HepG2 (cell line): ENCODE results near the gene CBR4. TPM values are rescaled to one million over a fixed set of nuclear protein-coding genes. Genes with fewer than 3 reads are reported as not detected.

Experiments used
- ATAC-seq: fragments of 200-7000 bp; cut with Tn5 transposase; 3 replicates; pipeline ENCODE4 v1.9.1; 2020; ENCODE audit warnings: mild to moderate bottlenecking, moderate library complexity
- BruUV-seq: library from RNA; stranded (reverse); fragments of 400-500 nt; replicated peaks from 2 replicates; lab custom pipeline; 2021; lab: Mats Ljungman, UMichigan
- CTCF ChIA-PET: fragments of 300-600 bp; formaldehyde crosslinking; extraction: SDS; loops from one replicate; lab custom pipeline; 2021; ENCODE audit warnings: low total read pairs, inconsistent platforms, low intra/inter-chr PET ratio; lab: Yijun Ruan, JAX
- POLR2A ChIA-PET: fragments of 350-600 bp; sonication (Branson Sonifier 250); formaldehyde crosslinking; loops from one replicate; lab custom pipeline; 2020; ENCODE audit warnings: antibody characterized with exemption, inconsistent platforms; lab: Yijun Ruan, JAX
- DNase-seq: peaks from one replicate; pipeline ENCODE4 v3.0.0-alpha.2; 2015; ENCODE audit warnings: low spot score
- FAIRE-seq: peaks from 3 replicates; lab custom pipeline; 2011; peaks lifted over from hg19 to GRCh38; lab: Jason Lieb, UNC
- H2AFZ ChIP-seq: one replicate; pipeline ENCODE4 v1.6.1; 2011; ENCODE audit warnings: low read length, inconsistent platforms
- H3K27ac ChIP-seq: fragments of 300-600 bp; 3 replicates; pipeline ENCODE4 v1.8.0; 2011; ENCODE audit warnings: mixed run types, mild to moderate bottlenecking, mixed read lengths, low read length, inconsistent platforms; ENCODE audit not compliant: insufficient read depth; ENCODE audit errors: extremely low read length
- H3K27me3 ChIP-seq, 2 experiments: fragments of 200-600 bp in 1 of 2; 2 replicates in 1 of 2; 3 replicates in 1 of 2; pipeline versions ENCODE4 v1.6.0 to v1.8.0; 2011; ENCODE audit warnings: low read length in 2 of 2, mild to moderate bottlenecking in 2 of 2, moderate library complexity in 2 of 2, inconsistent platforms in 1 of 2; ENCODE audit not compliant: insufficient read depth in 2 of 2, control insufficient read depth in 1 of 2
- H3K36me3 ChIP-seq, 2 experiments: fragments of 200-600 bp in 1 of 2; replicated peaks in 1 of 2; 2 replicates in 1 of 2; 3 replicates in 1 of 2; pipeline versions ENCODE4 v1.5.1 to v1.8.0; 2011; ENCODE audit warnings: low read length in 2 of 2, inconsistent platforms in 1 of 2; ENCODE audit not compliant: insufficient read depth in 2 of 2, control insufficient read depth in 1 of 2
- H3K4me1 ChIP-seq: 2 replicates; pipeline ENCODE4 v1.5.1; 2012; ENCODE audit warnings: low read length, inconsistent platforms; ENCODE audit not compliant: insufficient read depth
- H3K4me2 ChIP-seq: 2 replicates; pipeline ENCODE4 v1.6.0; 2011; ENCODE audit warnings: low read depth, low read length, inconsistent platforms
- H3K4me3 ChIP-seq, 3 experiments: fragments of 200-600 bp in 1 of 3; sonication (generic), shearing (Covaris generic) in 1 of 3; replicated peaks in 1 of 3; 2 replicates each; pipeline ENCODE4 v1.5.1; 2011 to 2016; ENCODE audit warnings: low read length in 3 of 3, inconsistent platforms in 2 of 3, low read depth in 2 of 3, mild to moderate bottlenecking in 2 of 3, control low read depth in 1 of 3, mixed read lengths in 1 of 3; ENCODE audit not compliant: insufficient read depth in 1 of 3
- H3K79me2 ChIP-seq: one replicate; pipeline ENCODE4 v1.6.1; 2011; ENCODE audit warnings: low read length, inconsistent platforms; ENCODE audit not compliant: insufficient read depth
- H3K9ac ChIP-seq: 2 replicates; pipeline ENCODE4 v1.6.0; 2011; ENCODE audit warnings: mild to moderate bottlenecking, low read depth, low read length, inconsistent platforms; ENCODE audit not compliant: insufficient read depth
- H3K9me3 ChIP-seq: 2 replicates; pipeline ENCODE4 v1.5.1; 2012; ENCODE audit warnings: mild to moderate bottlenecking, low read length
- H4K20me1 ChIP-seq: 2 replicates; pipeline ENCODE4 v1.6.0; 2011; ENCODE audit warnings: inconsistent platforms, mild to moderate bottlenecking, low read length, moderate library complexity; ENCODE audit not compliant: insufficient read depth
- GFI1 ChIP-seq: sonication (generic); formaldehyde crosslinking; IDR thresholded peaks from 2 replicates; pipeline ENCODE4 v1.5.0; 2020; ENCODE audit warnings: missing genetic modification reagents, mild to moderate bottlenecking, borderline replicate concordance
- IRF2 ChIP-seq: IDR thresholded peaks from 2 replicates; pipeline ENCODE4 v1.6.1; 2018; ENCODE audit warnings: missing genetic modification reagents, missing compliant biosample characterization
- KLF12 ChIP-seq: sonication (generic); formaldehyde crosslinking; IDR thresholded peaks from 2 replicates; pipeline ENCODE4 v1.4.0; 2020; ENCODE audit warnings: missing genetic modification reagents, borderline replicate concordance
- PAF1 ChIP-seq: IDR thresholded peaks from 2 replicates; pipeline ENCODE4 v1.6.1; 2016; ENCODE audit warnings: missing genetic modification reagents, missing compliant biosample characterization
- RAD51 ChIP-seq: fragments of 450-650 bp; IDR thresholded peaks from 2 replicates; pipeline ENCODE4 v1.6.1; 2016; ENCODE audit warnings: borderline replicate concordance
- RARA ChIP-seq: IDR thresholded peaks from 2 replicates; pipeline ENCODE4 v1.6.1; 2016; ENCODE audit warnings: missing genetic modification reagents, missing compliant biosample characterization
- TBX2 ChIP-seq: sonication (generic); formaldehyde crosslinking; IDR thresholded peaks from 2 replicates; pipeline ENCODE4 v1.5.0; 2020; ENCODE audit warnings: missing genetic modification reagents, mild to moderate bottlenecking, borderline replicate concordance
- ZBTB20 ChIP-seq: sonication (generic); formaldehyde crosslinking; IDR thresholded peaks from 2 replicates; pipeline ENCODE4 v1.8.1; 2023; ENCODE audit warnings: missing genetic modification reagents, low read depth, mild to moderate bottlenecking, borderline replicate concordance
- ZBTB7B ChIP-seq: sonication (generic); formaldehyde crosslinking; IDR thresholded peaks from 2 replicates; pipeline ENCODE4 v1.4.0; 2020; ENCODE audit warnings: missing genetic modification reagents
- ZNF674 ChIP-seq: sonication (generic); formaldehyde crosslinking; IDR thresholded peaks from 2 replicates; pipeline ENCODE4 v1.5.0; 2020; ENCODE audit warnings: low read depth, mild to moderate bottlenecking, missing genetic modification reagents
- ZNF7 ChIP-seq: IDR thresholded peaks from 2 replicates; pipeline ENCODE4 v1.6.1; 2016; ENCODE audit warnings: missing biosample characterization, missing genetic modification reagents
- ZNF709 ChIP-seq: sonication (generic); formaldehyde crosslinking; IDR thresholded peaks from 2 replicates; pipeline ENCODE4 v1.5.0; 2020; ENCODE audit warnings: mild to moderate bottlenecking, missing genetic modification reagents
- WGBS: methylation state at CpG from one replicate; pipeline ENCODE4 v1.1.6; 2017; ENCODE audit warnings: low lambda C conversion rate; 5-methylcytosine and 5-hydroxymethylcytosine counted together
- in situ Hi-C: cut with HindIII; loops from 2 replicates; pipeline ENCODE4 v1.10.0; 2017; ENCODE audit warnings: low pct_unique_long_range_greater_than_20kb; ENCODE audit not compliant: extremely low pct_ligation_motif_present
- intact Hi-C: fragments of 100-400 bp; cut with micrococcal nuclease; formaldehyde crosslinking; loops from one replicate; pipeline ENCODE4 v1.10.0; 2022; ENCODE audit not compliant: unreplicated experiment
- polyA plus RNA-seq, 8 experiments: library from polyadenylated mRNA; depleted of rRNA in 3 of 8; stranded (reverse) in 7 of 8; unstranded in 1 of 8; fragments of >200 nt; fragmentation: Illumina TruSeq in 4 of 8; extraction: Trizol in 4 of 8; gene quantifications; 2 replicates each; pipeline versions ENCODE4 v1.2.1 to v1.2.3, GENCODE V29; 2011 to 2016; ENCODE audit warnings: low read depth in 4 of 8, missing spikeins in 1 of 8, mixed read lengths in 1 of 8; ENCODE audit not compliant: insufficient read depth in 1 of 8
- total RNA-seq, 5 experiments: library from RNA; depleted of rRNA; stranded (reverse); fragments of >200 nt; fragmentation: Illumina TruSeq; extraction: Trizol; gene quantifications; 2 replicates each; pipeline ENCODE4 v1.2.3, GENCODE V29; 2016; ENCODE audit warnings: low read depth in 1 of 5
- TF ChIP-seq, protein P1 (sequence below), 2 experiments: IDR thresholded peaks; 2 replicates each; pipeline ENCODE4 v1.6.1; 2011 to 2012; ENCODE audit warnings: low read length in 2 of 2, borderline replicate concordance in 1 of 2, low read depth in 1 of 2, mild to moderate bottlenecking in 1 of 2, moderate library complexity in 1 of 2
- TF ChIP-seq, protein P2 (sequence below): sonication (generic); formaldehyde crosslinking; IDR thresholded peaks from 2 replicates; pipeline ENCODE4 v1.5.0; 2020; ENCODE audit warnings: missing genetic modification reagents

The CBR4 gene
- total and polyA plus RNA-seq, 2 of the 13 experiments (the other 11 are each of a cell fraction or from before 2014, with no cell fraction given): 7.3 to 20.7 TPM

DNA sequence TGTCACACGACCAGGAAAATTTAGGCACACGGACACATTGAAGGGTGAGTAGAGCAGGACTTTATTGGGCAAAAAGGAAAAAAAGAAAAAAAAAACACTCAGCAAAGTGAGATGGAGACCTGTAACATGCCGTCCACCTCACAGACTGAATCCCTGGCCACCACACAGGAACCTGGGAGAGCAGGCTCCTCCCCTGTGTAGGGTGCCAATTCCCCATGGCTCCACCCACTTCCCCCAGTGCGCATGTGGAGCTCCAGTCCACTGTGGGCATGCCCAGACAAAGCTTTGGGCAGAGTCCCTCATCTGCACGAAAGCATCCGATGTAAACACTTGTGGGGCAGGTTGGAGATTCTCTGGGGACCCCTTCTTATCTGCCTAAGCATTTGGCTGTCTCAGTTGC lies 23.6 kb upstream of the CBR4 start (continued):
- TF ChIP-seq IRF2 (CRISPR knock-in tag) (no peak), TBX2 (no peak), RAD51 (no peak), PAF1 (CRISPR knock-in tag) (no peak), RARA (CRISPR knock-in tag) (no peak), ZBTB7B (CRISPR knock-in tag) (no peak)
- TF ChIP-seq, protein P1, sequence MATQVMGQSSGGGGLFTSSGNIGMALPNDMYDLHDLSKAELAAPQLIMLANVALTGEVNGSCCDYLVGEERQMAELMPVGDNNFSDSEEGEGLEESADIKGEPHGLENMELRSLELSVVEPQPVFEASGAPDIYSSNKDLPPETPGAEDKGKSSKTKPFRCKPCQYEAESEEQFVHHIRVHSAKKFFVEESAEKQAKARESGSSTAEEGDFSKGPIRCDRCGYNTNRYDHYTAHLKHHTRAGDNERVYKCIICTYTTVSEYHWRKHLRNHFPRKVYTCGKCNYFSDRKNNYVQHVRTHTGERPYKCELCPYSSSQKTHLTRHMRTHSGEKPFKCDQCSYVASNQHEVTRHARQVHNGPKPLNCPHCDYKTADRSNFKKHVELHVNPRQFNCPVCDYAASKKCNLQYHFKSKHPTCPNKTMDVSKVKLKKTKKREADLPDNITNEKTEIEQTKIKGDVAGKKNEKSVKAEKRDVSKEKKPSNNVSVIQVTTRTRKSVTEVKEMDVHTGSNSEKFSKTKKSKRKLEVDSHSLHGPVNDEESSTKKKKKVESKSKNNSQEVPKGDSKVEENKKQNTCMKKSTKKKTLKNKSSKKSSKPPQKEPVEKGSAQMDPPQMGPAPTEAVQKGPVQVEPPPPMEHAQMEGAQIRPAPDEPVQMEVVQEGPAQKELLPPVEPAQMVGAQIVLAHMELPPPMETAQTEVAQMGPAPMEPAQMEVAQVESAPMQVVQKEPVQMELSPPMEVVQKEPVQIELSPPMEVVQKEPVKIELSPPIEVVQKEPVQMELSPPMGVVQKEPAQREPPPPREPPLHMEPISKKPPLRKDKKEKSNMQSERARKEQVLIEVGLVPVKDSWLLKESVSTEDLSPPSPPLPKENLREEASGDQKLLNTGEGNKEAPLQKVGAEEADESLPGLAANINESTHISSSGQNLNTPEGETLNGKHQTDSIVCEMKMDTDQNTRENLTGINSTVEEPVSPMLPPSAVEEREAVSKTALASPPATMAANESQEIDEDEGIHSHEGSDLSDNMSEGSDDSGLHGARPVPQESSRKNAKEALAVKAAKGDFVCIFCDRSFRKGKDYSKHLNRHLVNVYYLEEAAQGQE (IDR thresholded peaks at IDR 0.05; ENCODE audit: borderline replicate concordance in 1 of 2, low read depth in 1 of 2, low read length in 2 of 2): no peak
- TF ChIP-seq, protein P2, sequence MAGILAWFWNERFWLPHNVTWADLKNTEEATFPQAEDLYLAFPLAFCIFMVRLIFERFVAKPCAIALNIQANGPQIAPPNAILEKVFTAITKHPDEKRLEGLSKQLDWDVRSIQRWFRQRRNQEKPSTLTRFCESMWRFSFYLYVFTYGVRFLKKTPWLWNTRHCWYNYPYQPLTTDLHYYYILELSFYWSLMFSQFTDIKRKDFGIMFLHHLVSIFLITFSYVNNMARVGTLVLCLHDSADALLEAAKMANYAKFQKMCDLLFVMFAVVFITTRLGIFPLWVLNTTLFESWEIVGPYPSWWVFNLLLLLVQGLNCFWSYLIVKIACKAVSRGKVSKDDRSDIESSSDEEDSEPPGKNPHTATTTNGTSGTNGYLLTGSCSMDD (CRISPR knock-in tag): no peak

DNA sequence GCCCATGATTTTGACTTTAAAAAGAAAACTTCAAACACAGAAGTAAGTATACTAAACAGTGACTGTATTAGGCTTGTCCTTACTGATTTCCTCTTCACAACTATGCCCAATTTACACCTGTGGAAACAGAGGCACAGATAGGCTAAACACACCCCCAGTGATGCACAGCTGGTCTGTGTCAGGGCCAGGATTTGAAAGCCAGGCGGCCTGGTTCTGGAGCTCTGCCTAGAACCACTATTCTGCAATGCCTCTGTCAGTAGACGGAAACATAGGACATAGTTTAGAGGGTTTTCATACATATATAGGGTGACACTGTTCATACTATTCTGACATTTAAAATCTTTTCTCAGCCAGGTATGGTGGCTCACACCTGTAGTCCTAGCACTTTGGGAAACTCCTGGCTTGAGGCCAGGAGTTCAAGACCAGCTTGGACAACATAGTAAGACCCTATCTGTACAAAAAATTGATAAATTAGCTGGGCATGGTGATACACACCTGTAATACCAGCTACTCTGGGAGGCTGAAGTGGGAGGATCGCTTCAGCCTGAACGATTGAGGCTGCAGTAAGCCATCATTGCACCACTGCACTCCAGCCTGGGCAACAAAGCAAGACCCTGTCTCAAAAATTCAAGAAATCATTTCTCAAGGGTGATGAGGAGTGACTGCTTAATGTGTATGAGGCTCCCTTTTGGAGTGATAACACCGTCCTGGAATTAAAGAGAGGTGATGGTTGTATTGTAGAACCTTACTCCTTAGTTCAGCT lies 23.0 kb upstream of the CBR4 start:
- DNase-seq: no peak
- FAIRE-seq: no peak
- H3K27me3 ChIP-seq: no peaks in the 10 kb centered on the region
- ATAC-seq: no peak
- H3K4me2 ChIP-seq: no peak overlapping the region
- ChIA-PET POLR2A (interaction anchor here (1.0 to 1.6 kb wide), 2 partner anchors 23 to 37 kb away, joined by 3 to 5 read pairs; partner anchors contain the start of gene CBR4), CTCF (no interaction called here)
- no peaks in the 10 kb centered on the region for H4K20me1 ChIP-seq
- BruUV-seq: no TSS peak
- H2AFZ ChIP-seq: no peak overlapping the region
- no peak overlapping the region for H3K9ac ChIP-seq
- H3K27ac ChIP-seq: no peak overlapping the region
- intact Hi-C loops (no loop called here), in situ Hi-C loops (no loop called here)
- no peaks in the 10 kb centered on the region for H3K9me3 ChIP-seq
- no peaks in the 10 kb centered on the region for H3K79me2 ChIP-seq
- 92% methylated on average over 5 of the region's 5 CpGs for WGBS
- peaks cover 21% of the 10 kb centered on the region for H3K4me1 ChIP-seq
- H3K4me3 ChIP-seq: no peak overlapping the region
- TF ChIP-seq ZNF709 (CRISPR knock-in tag): no peak
- TF ChIP-seq KLF12 (CRISPR knock-in tag): no peak
- no peak for TF ChIP-seq GFI1 (CRISPR knock-in tag)
- no peak for TF ChIP-seq ZBTB20 (CRISPR knock-in tag)
- no peak for TF ChIP-seq ZNF674 (CRISPR knock-in tag)
- TF ChIP-seq ZNF7 (CRISPR knock-in tag): no peak
- H3K36me3 ChIP-seq: no peaks in the 10 kb centered on the region; a peak in 1 of 5 replicates
